H1 (cell line): Measurements from ENCODE around the gene UBE2O. TPM values are rescaled to one million over a fixed set of nuclear protein-coding genes. Genes with fewer than 3 reads are reported as not detected.

Experiments
- CTCF ChIA-PET: fragments of 300-600 bp; sonication (Branson Sonifier 250); formaldehyde crosslinking; loops from one replicate; lab custom pipeline; 2021; ENCODE audit not compliant: partially characterized antibody; lab: Charles Lee
- POLR2A ChIA-PET: fragments of 300-600 bp; sonication (Branson Sonifier 250); formaldehyde crosslinking; loops from one replicate; lab custom pipeline; 2021; ENCODE audit warnings: inconsistent platforms; ENCODE audit not compliant: partially characterized antibody; lab: Charles Lee
- DNase-seq, 2 experiments: peaks; one replicate each; pipeline versions ENCODE4 v3.0.0 to v3.0.0-alpha.2; 2010 to 2022; ENCODE audit warnings: low spot score in 2 of 2, low read depth in 1 of 2, mixed read lengths in 1 of 2
- FAIRE-seq: peaks from 2 replicates; lab custom pipeline; 2011; peaks lifted over from hg19 to GRCh38; lab: Jason Lieb, UNC
- H2AFZ ChIP-seq: 2 replicates; pipeline ENCODE4 v1.8.1; 2012; ENCODE audit warnings: low read length, inconsistent platforms
- H2AK5ac ChIP-seq: 2 replicates; pipeline ENCODE4 v1.6.1; 2013; ENCODE audit warnings: low read depth, low read length
- H2BK120ac ChIP-seq: replicated peaks from 2 replicates; pipeline ENCODE3; 2013; ENCODE audit warnings: low read depth, low read length, inconsistent platforms
- H2BK12ac ChIP-seq: 2 replicates; pipeline ENCODE4 v1.6.1; 2013; ENCODE audit warnings: low read depth, low read length
- H2BK15ac ChIP-seq: 2 replicates; pipeline ENCODE4 v1.6.1; 2013; ENCODE audit warnings: low read length
- H2BK20ac ChIP-seq: 2 replicates; pipeline ENCODE4 v1.6.1; 2013; ENCODE audit warnings: low read length
- H2BK5ac ChIP-seq: 2 replicates; pipeline ENCODE4 v1.6.1; 2013; ENCODE audit warnings: low read depth, low read length
- H3K14ac ChIP-seq: 2 replicates; pipeline ENCODE4 v1.6.1; 2013; ENCODE audit warnings: inconsistent platforms; ENCODE audit not compliant: insufficient read length
- H3K18ac ChIP-seq: 2 replicates; pipeline ENCODE4 v1.6.1; 2013; ENCODE audit warnings: low read length; ENCODE audit errors: extremely low read depth
- H3K23ac ChIP-seq: 2 replicates; pipeline ENCODE4 v1.6.1; 2013; ENCODE audit warnings: inconsistent platforms; ENCODE audit not compliant: insufficient read length
- H3K23me2 ChIP-seq: 2 replicates; pipeline ENCODE4 v1.6.1; 2013; ENCODE audit warnings: low read depth, low read length
- H3K27ac ChIP-seq: 2 replicates; pipeline ENCODE4 v1.6.1; 2011; ENCODE audit warnings: low read depth, low read length, inconsistent platforms
- H3K27me3 ChIP-seq, 4 experiments: replicated peaks in 1 of 4; 1 replicate in 1 of 4; 2 replicates in 3 of 4; pipeline versions ENCODE4 v1.6.1 to v1.8.1; 2011 to 2013; ENCODE audit warnings: low read length in 3 of 4, mild to moderate bottlenecking in 3 of 4, inconsistent platforms in 2 of 4, mixed read lengths in 2 of 4, moderate library complexity in 1 of 4; ENCODE audit not compliant: control insufficient read depth in 3 of 4, insufficient read depth in 3 of 4; ENCODE audit errors: extremely low read depth in 1 of 4
- H3K36me3 ChIP-seq, 4 experiments: 2 replicates each; pipeline versions ENCODE4 v1.6.1 to v1.8.1; 2011 to 2013; ENCODE audit warnings: mild to moderate bottlenecking in 4 of 4, low read length in 3 of 4, moderate library complexity in 2 of 4, control low read depth in 1 of 4, inconsistent platforms in 1 of 4; ENCODE audit not compliant: insufficient read depth in 4 of 4, control insufficient read depth in 2 of 4
- H3K4ac ChIP-seq: replicated peaks from 2 replicates; pipeline ENCODE3; 2013; ENCODE audit warnings: low read length, low read depth, mixed read lengths, inconsistent platforms; ENCODE audit not compliant: insufficient read length
- H3K4me1 ChIP-seq, 4 experiments: replicated peaks in 1 of 4; 1 replicate in 1 of 4; 2 replicates in 3 of 4; pipeline versions ENCODE4 v1.6.1 to v1.8.1; 2011 to 2013; ENCODE audit warnings: low read length in 3 of 4, inconsistent platforms in 2 of 4, mixed read lengths in 1 of 4; ENCODE audit not compliant: insufficient read depth in 4 of 4, control insufficient read depth in 3 of 4
- H3K4me2 ChIP-seq, 2 experiments: 2 replicates each; pipeline versions ENCODE4 v1.6.1 to v1.8.1; 2011 to 2013; ENCODE audit warnings: low read depth in 2 of 2, low read length in 2 of 2, control low read depth in 1 of 2, inconsistent platforms in 1 of 2, mild to moderate bottlenecking in 1 of 2; ENCODE audit not compliant: insufficient read depth in 1 of 2
- H3K4me3 ChIP-seq, 4 experiments: fragments of 200-600, 300-600 bp in 1 of 4; sonication (generic), shearing (Covaris generic), sonication (Bioruptor Twin) in 1 of 4; 2 replicates each; pipeline versions ENCODE4 v1.5.1 to v1.8.1; 2011 to 2016; ENCODE audit warnings: low read length in 4 of 4, low read depth in 3 of 4, control low read depth in 2 of 4, inconsistent platforms in 2 of 4, mild to moderate bottlenecking in 2 of 4, mixed read lengths in 1 of 4, moderate library complexity in 1 of 4; ENCODE audit not compliant: insufficient read depth in 2 of 4; ENCODE audit errors: extremely low read depth in 1 of 4
- H3K56ac ChIP-seq: replicated peaks from 2 replicates; pipeline ENCODE3; 2013; ENCODE audit warnings: low read depth, mild to moderate bottlenecking, mixed read lengths, low read length, inconsistent platforms; ENCODE audit not compliant: insufficient read length
- H3K79me1 ChIP-seq: 2 replicates; pipeline ENCODE4 v1.6.1; 2013; ENCODE audit warnings: low read depth, low read length, control low read depth
- H3K79me2 ChIP-seq, 2 experiments: 2 replicates each; pipeline versions ENCODE4 v1.6.1 to v1.8.1; 2012 to 2013; ENCODE audit warnings: low read length in 2 of 2, mild to moderate bottlenecking in 2 of 2, inconsistent platforms in 1 of 2; ENCODE audit not compliant: insufficient read depth in 2 of 2, control insufficient read depth in 1 of 2
- H3K9ac ChIP-seq, 4 experiments: replicated peaks in 1 of 4; 1 replicate in 1 of 4; 2 replicates in 3 of 4; pipeline versions ENCODE4 v1.6.1 to v1.8.1; 2011 to 2013; ENCODE audit warnings: low read depth in 3 of 4, low read length in 3 of 4, control low read depth in 2 of 4, mild to moderate bottlenecking in 2 of 4, moderate library complexity in 2 of 4, inconsistent platforms in 1 of 4; ENCODE audit errors: extremely low read depth in 1 of 4
- H3K9me3 ChIP-seq, 2 experiments: 2 replicates each; pipeline versions ENCODE4 v1.6.1 to v1.8.1; 2012 to 2013; ENCODE audit warnings: mild to moderate bottlenecking in 2 of 2, moderate library complexity in 2 of 2, control low read depth in 1 of 2, inconsistent platforms in 1 of 2, low read depth in 1 of 2, low read length in 1 of 2, mixed read lengths in 1 of 2; ENCODE audit not compliant: insufficient read depth in 2 of 2
- H4K20me1 ChIP-seq, 2 experiments: replicated peaks in 1 of 2; 2 replicates each; pipeline versions ENCODE3 to v1.8.1; 2011 to 2013; ENCODE audit warnings: inconsistent platforms in 2 of 2, low read length in 2 of 2, mild to moderate bottlenecking in 1 of 2; ENCODE audit not compliant: insufficient read depth in 2 of 2, control insufficient read depth in 1 of 2
- H4K5ac ChIP-seq: 2 replicates; pipeline ENCODE4 v1.6.1; 2013; ENCODE audit warnings: low read length, low read depth, mixed read lengths, inconsistent platforms; ENCODE audit not compliant: insufficient read length
- H4K8ac ChIP-seq: 2 replicates; pipeline ENCODE4 v1.8.0; 2013; ENCODE audit warnings: mild to moderate bottlenecking, moderate library complexity, low read length, inconsistent platforms; ENCODE audit not compliant: insufficient read depth; ENCODE audit errors: extremely low read depth
- H4K91ac ChIP-seq: replicated peaks from 2 replicates; pipeline ENCODE3; 2013; ENCODE audit warnings: low read length, mixed read lengths, inconsistent platforms; ENCODE audit not compliant: insufficient read length
- ATF3 ChIP-seq: IDR thresholded peaks from 2 replicates; pipeline ENCODE4 v1.6.1; 2011; ENCODE audit warnings: low read depth, mild to moderate bottlenecking, low read length; ENCODE audit not compliant: insufficient read depth
- CBX5 ChIP-seq: fragments of 300-800, 300-1000 bp; sonication (generic); IDR thresholded peaks from 2 replicates; pipeline ENCODE4 v1.7.1; 2016; ENCODE audit warnings: antibody characterized with exemption, low read length, low read depth
- E2F6 ChIP-seq: IDR thresholded peaks from 2 replicates; pipeline ENCODE4 v1.6.1; 2012; ENCODE audit warnings: inconsistent platforms
- EGR1 ChIP-seq: IDR thresholded peaks from 2 replicates; pipeline ENCODE4 v1.6.1; 2011; ENCODE audit warnings: low read depth, low read length, borderline replicate concordance
- JUND ChIP-seq: IDR thresholded peaks from 2 replicates; pipeline ENCODE4 v1.6.1; 2011; ENCODE audit warnings: mild to moderate bottlenecking, improper control_type of control experiment, low read length
- KDM1A ChIP-seq: fragments of 200-600, 300-600 bp; sonication (generic); IDR thresholded peaks from 2 replicates; pipeline ENCODE4 v1.7.1; 2016; ENCODE audit warnings: mild to moderate bottlenecking, low read length, borderline replicate concordance
- SIN3A ChIP-seq, 2 experiments: IDR thresholded peaks in 1 of 2; conservative IDR thresholded peaks in 1 of 2; 2 replicates each; pipeline ENCODE4 v1.6.1; 2011 to 2012; ENCODE audit warnings: low read length in 2 of 2, improper control_type of control experiment in 1 of 2, low read depth in 1 of 2, mild to moderate bottlenecking in 1 of 2
- SIRT6 ChIP-seq: IDR thresholded peaks from one replicate; pipeline ENCODE4 v1.7.1; 2012; ENCODE audit warnings: low read length, inconsistent platforms
- SIX5 ChIP-seq: IDR thresholded peaks from 2 replicates; pipeline ENCODE4 v1.6.1; 2011; ENCODE audit warnings: mild to moderate bottlenecking, low read depth, low read length
- SP2 ChIP-seq: IDR thresholded peaks from 2 replicates; pipeline ENCODE4 v1.6.1; 2012; ENCODE audit warnings: mild to moderate bottlenecking, low read length, inconsistent platforms
- SRF ChIP-seq: IDR thresholded peaks from 2 replicates; pipeline ENCODE4 v1.6.1; 2011; ENCODE audit warnings: mild to moderate bottlenecking, low read depth, low read length, moderate library complexity
- TAF1 ChIP-seq: IDR thresholded peaks from 2 replicates; pipeline ENCODE4 v1.6.1; 2011; ENCODE audit warnings: mild to moderate bottlenecking, low read depth, low read length
- TAF7 ChIP-seq: optimal IDR thresholded peaks from 2 replicates; pipeline ENCODE3; 2011; ENCODE audit warnings: low read depth, mild to moderate bottlenecking, inconsistent platforms, low read length, moderate library complexity, borderline replicate concordance
- TEAD4 ChIP-seq: IDR thresholded peaks from 2 replicates; pipeline ENCODE4 v1.6.1; 2012; ENCODE audit warnings: low read depth, low read length, inconsistent platforms, mixed read lengths
- WGBS, 2 experiments: shearing (Covaris generic) in 1 of 2; methylation state at CpG; one replicate each; pipeline versions ENCODE4 v1.1.6 to v1.1.7; 2013 to 2015; ENCODE audit warnings: low lambda C conversion rate in 2 of 2, mixed read lengths in 2 of 2, inconsistent platforms in 1 of 2, low coverage in 1 of 2, missing lambda C conversion rate in 1 of 2; ENCODE audit not compliant: insufficient replicate concordance in 2 of 2, insufficient coverage in 1 of 2, insufficient read length in 1 of 2; ENCODE audit errors: extremely low coverage in 1 of 2, missing lambda C conversion rate in 1 of 2; 5-methylcytosine and 5-hydroxymethylcytosine counted together
- polyA plus RNA-seq, 7 experiments: library from polyadenylated mRNA; depleted of rRNA in 3 of 7; stranded (reverse) in 5 of 7; unstranded in 2 of 7; fragments of >200 nt in 5 of 7; fragments of 200-250 nt in 2 of 7; gene quantifications; 1 replicate in 5 of 7; 2 replicates in 1 of 7; 4 replicates in 1 of 7; pipeline versions ENCODE4 v1.2.1 to v1.2.3, GENCODE V29; 2011 to 2013; ENCODE audit warnings: missing spikeins in 2 of 7, mixed read lengths in 2 of 7
- total RNA-seq: library from RNA; stranded (reverse); fragmentation: NEBNext Ultra II Directional; extraction: Animal tissue kit (Norgen Biotek cat#: 25700); gene quantifications from 2 replicates; pipeline ENCODE4 v1.2.1, GENCODE V29; 2021

UBE2O gene
- total and polyA plus RNA-seq, 2 of the 8 experiments (the other 6 are each of a cell fraction or from before 2014, with no cell fraction given): 24.4 to 63.0 TPM

DNA sequence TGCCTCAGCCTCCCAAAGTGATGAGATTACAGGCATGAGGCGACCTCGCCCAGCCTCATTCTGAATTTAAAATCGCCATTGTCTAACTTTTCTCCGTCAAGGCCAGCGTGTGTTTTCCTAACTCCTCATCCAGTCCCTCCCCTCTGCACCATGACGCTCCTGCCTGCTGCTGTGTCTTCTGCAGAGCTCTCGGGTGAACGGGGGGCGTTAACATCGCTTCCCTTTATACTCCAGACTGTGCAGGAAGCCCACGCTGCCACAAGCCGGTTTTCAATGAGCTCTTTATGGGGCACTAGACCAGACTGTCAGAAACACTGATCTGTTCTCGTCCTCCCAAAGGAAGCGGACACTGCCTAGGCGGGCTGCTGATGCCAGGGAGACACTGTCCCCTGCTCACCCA lies 27.7 kb upstream of the UBE2O start:
- Histone ChIP-seq H3K79me1 (no peaks in the 10 kb centered on the region), H3K27me3 (no peaks in the 10 kb centered on the region), H3K23me2 (no peaks in the 10 kb centered on the region), H2BK20ac (no peak overlapping the region), H2BK15ac (no peak overlapping the region), H3K27ac (no peak overlapping the region), H3K9ac (no peak overlapping the region), H2BK120ac (no peak overlapping the region), H3K23ac (no peak overlapping the region), H3K79me2 (no peaks in the 10 kb centered on the region), H3K9me3 (no peaks in the 10 kb centered on the region), H2BK5ac (no peak overlapping the region), H3K4me1 (no peaks in the 10 kb centered on the region), H4K20me1 (peaks cover 0 to 4% of the 10 kb centered on the region in 2 experiments), H2AFZ (no peak overlapping the region), H2BK12ac (no peak overlapping the region), H3K18ac (no peak overlapping the region), H3K4me2 (no peak overlapping the region), H4K5ac (no peak overlapping the region), H4K91ac (no peak overlapping the region), H4K8ac (no peak overlapping the region; the same call in 1 of the 2 replicates), H3K36me3 (peaks cover 0 to 2% (median 1%) of the 10 kb centered on the region in 4 experiments; a peak in 1 of 8 replicates), H2AK5ac (no peak overlapping the region), H3K14ac (no peak overlapping the region), H3K4me3 (no peak overlapping the region), H3K4ac (no peak overlapping the region), H3K56ac (no peak overlapping the region)
- no peak for DNase-seq
- POLR2A ChIA-PET: interaction anchor here (1.3 kb wide), 1 partner anchor 13 kb away, joined by 3 read pairs; no protein-coding TSS in a partner anchor
- 90% methylated on average over 15 of the region's 15 CpGs; no CpG with 5 or more reads in 1 of the 2 experiments for WGBS, 2 experiments
- FAIRE-seq: no peak
- CTCF ChIA-PET: interaction anchor here (0.9 to 11.0 kb wide), 5 partner anchors 14 to 72 kb away, joined by 3 to 192 read pairs (median 3); partner anchors contain the start of genes AANAT and RHBDF2
- no peak for TF ChIP-seq JUND
- TF ChIP-seq TAF7: no peak
- no peak for TF ChIP-seq SP2
- no peak for TF ChIP-seq TEAD4
- no peak for TF ChIP-seq KDM1A
- TF ChIP-seq EGR1: no peak
- TF ChIP-seq SIRT6: no peak
- TF ChIP-seq CBX5: no peak
- TF ChIP-seq E2F6: no peak
- no peak for TF ChIP-seq SRF
- TF ChIP-seq SIX5: no peak
- TF ChIP-seq ATF3: no peak
- no peak for TF ChIP-seq SIN3A (conservative IDR thresholded peaks at IDR 0.05 in 1 of 2, IDR thresholded peaks at IDR 0.05 in 1 of 2; ENCODE audit: low read depth in 1 of 2, low read length in 2 of 2)
- no peak for TF ChIP-seq TAF1
